ENCODE results near the gene ATP11A.

The ATP11A gene

GRCh38 chr13:112732679-112733078, 42.8 kb downstream of the ATP11A start:
- Histone ChIP-seq H3K4me1 (ENCODE audit: insufficient read depth, low read length) (peaks cover 48% of the 10 kb centered on the region), H3K4me3 (ENCODE audit: low read length) (0 out of 2 replicates have a peak overlapping the region, but pooled peaks have one; percentile 38), H3K9me3 (ENCODE audit: insufficient read depth, low read depth, low read length) (no peaks in the 10 kb centered on the region), H3K27me3 (ENCODE audit: insufficient read depth, low read length) (no peaks in the 10 kb centered on the region), H3K36me3 (ENCODE audit: insufficient read depth, low read depth, low read length) (no peaks in the 10 kb centered on the region), H3K27ac (ENCODE audit: low read length) (no peak overlapping the region), H3K9ac (ENCODE audit: low read depth, low read length) (peak overlapping the region; percentile 54; the same call in 1 of the 2 replicates)

DNA sequence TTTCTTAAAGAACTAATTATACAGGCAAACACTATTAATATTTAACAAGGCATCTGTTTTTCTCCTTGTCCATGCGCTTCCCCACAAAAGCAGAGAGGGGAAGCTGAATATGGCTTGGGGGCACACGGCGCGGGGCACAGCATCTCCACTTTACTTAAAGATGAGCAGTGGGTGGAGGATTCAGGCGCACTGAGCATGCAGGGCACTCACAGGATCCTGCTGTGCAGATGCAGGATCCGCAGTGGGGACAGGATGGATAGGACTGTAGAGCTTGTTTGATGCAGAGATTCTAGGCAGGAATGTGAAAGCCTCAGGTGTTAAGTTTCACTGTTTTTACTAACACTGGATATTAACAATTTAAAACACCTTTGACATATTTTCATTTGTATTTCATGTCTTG, 43.3 kb downstream of the ATP11A start:
- peak overlapping the region; percentile 54; the same call in 1 of the 2 replicates for H3K9ac ChIP-seq (ENCODE audit: low read depth, low read length)
- no peaks in the 10 kb centered on the region for H3K36me3 ChIP-seq (ENCODE audit: insufficient read depth, low read depth, low read length)
- H3K27ac ChIP-seq (ENCODE audit: low read length) = peak overlapping the region; percentile 65
- H3K4me3 ChIP-seq (ENCODE audit: low read length) = peak overlapping the region; percentile 38; the same call in 1 of the 2 replicates
- peaks cover 47% of the 10 kb centered on the region for H3K4me1 ChIP-seq (ENCODE audit: insufficient read depth, low read length)
- H3K27me3 ChIP-seq (ENCODE audit: insufficient read depth, low read length) = no peaks in the 10 kb centered on the region
- H3K9me3 ChIP-seq (ENCODE audit: insufficient read depth, low read depth, low read length) = no peaks in the 10 kb centered on the region

- no peaks in the 10 kb centered on the region for H3K36me3 ChIP-seq (ENCODE audit: insufficient read depth, low read depth, low read length)
- peak overlapping the region; percentile 38; the same call in 1 of the 2 replicates for H3K4me3 ChIP-seq (ENCODE audit: low read length)
- H3K4me1 ChIP-seq (ENCODE audit: insufficient read depth, low read length) = peaks cover 45% of the 10 kb centered on the region
- H3K27ac ChIP-seq (ENCODE audit: low read length) = peak overlapping the region; percentile 65
- peak overlapping the region; percentile 63; the same call in 1 of the 2 replicates for H3K9ac ChIP-seq (ENCODE audit: low read depth, low read length)
- H3K9me3 ChIP-seq (ENCODE audit: insufficient read depth, low read depth, low read length) = no peaks in the 10 kb centered on the region
- no peaks in the 10 kb centered on the region for H3K27me3 ChIP-seq (ENCODE audit: insufficient read depth, low read length)
Measured at GRCh38 chr13:112733661-112734379, 44.0 kb downstream of the ATP11A start.

DNA sequence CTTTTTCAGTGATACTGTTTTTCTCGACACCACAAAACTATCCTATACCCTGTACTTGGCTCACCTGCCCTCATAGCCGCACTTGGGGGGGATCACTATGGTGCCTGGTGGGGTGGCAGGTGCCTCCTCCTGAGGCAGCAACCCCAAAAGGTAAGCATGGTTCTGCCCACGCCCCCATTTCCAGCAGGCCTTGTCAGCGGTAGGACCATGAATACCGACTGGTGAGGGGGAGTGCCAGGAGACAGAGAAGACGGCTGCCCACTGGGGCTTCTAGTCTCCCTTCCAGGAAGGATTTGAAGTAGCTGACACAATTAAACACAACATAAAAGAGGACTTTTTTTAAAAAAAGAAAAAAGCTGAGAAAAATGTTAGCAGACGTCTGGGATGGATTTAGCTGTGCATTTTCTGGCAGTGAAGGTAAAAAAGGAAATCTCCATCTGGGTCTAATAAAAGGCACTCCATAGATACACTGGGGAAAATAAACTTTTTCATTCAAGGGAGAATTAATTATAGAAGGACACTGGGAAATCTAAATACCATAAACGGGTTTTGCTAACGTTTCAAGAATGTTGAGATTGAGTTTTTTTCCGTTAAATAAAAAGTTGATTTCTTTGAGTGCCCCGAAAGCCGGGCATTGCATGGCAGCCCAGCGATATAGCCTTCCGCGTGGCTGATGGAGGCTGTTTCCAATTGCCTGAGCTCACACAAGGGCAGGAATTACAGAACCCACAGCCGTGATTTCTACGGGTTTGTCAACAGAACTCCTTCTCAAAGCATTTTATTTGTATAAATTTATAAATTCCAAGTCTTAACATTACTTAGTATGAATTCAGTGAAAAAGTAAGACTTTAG, 45.1 kb downstream of the ATP11A start:
- H3K27ac ChIP-seq (ENCODE audit: low read length) = peak overlapping the region; percentile 62

GRCh38 chr13:112735791-112736190, 46.0 kb downstream of the ATP11A start:
- Histone ChIP-seq H3K9ac (ENCODE audit: low read depth, low read length) (peak overlapping the region; percentile 59; the same call in 1 of the 2 replicates), H3K27ac (ENCODE audit: low read length) (no peak overlapping the region), H3K36me3 (ENCODE audit: insufficient read depth, low read depth, low read length) (no peaks in the 10 kb centered on the region), H3K4me3 (ENCODE audit: low read length) (peak overlapping the region; percentile 40; the same call in 1 of the 2 replicates), H3K4me1 (ENCODE audit: insufficient read depth, low read length) (peaks cover 43% of the 10 kb centered on the region), H3K9me3 (ENCODE audit: insufficient read depth, low read depth, low read length) (no peaks in the 10 kb centered on the region), H3K27me3 (ENCODE audit: insufficient read depth, low read length) (no peaks in the 10 kb centered on the region)

More for the DNA sequence above, 45.1 kb downstream of the ATP11A start:
- H3K27me3 ChIP-seq (ENCODE audit: insufficient read depth, low read length) = no peaks in the 10 kb centered on the region
- H3K9me3 ChIP-seq (ENCODE audit: insufficient read depth, low read depth, low read length) = no peaks in the 10 kb centered on the region
- peak overlapping the region; percentile 40; the same call in 1 of the 2 replicates for H3K4me3 ChIP-seq (ENCODE audit: low read length)
- H3K36me3 ChIP-seq (ENCODE audit: insufficient read depth, low read depth, low read length) = no peaks in the 10 kb centered on the region
- peaks cover 43% of the 10 kb centered on the region for H3K4me1 ChIP-seq (ENCODE audit: insufficient read depth, low read length)
- peak overlapping the region; percentile 50; the same call in 1 of the 2 replicates for H3K9ac ChIP-seq (ENCODE audit: low read depth, low read length)

DNA sequence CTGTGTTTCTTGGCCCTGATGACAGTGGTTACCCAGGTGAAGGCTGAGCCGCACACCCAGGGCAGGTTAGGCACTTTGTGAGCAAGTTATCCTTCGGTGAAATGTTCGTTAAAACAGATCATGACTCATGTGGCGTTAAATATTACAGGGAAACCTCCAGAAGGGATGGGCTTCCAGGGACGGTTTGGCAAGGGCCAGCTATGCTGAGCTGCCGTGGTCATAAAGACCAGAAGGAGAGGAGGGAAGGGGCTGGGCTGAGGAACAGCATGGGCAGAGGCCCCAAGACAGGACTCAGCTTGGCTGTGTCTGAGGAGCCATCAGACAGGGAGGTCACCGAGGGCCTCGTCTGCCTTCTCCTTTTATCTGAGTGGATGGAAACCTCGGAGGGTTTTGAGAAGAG, 47.5 kb downstream of the ATP11A start:
- Histone ChIP-seq H3K4me1 (ENCODE audit: insufficient read depth, low read length) (peaks cover 41% of the 10 kb centered on the region), H3K9me3 (ENCODE audit: insufficient read depth, low read depth, low read length) (no peaks in the 10 kb centered on the region), H3K27ac (ENCODE audit: low read length) (no peak overlapping the region)

GRCh38 chr13:112738606-112739005, 48.8 kb downstream of the ATP11A start:
- no peak overlapping the region for H3K9ac ChIP-seq (ENCODE audit: low read depth, low read length)
- no peak overlapping the region for H3K27ac ChIP-seq (ENCODE audit: low read length)
- H3K27me3 ChIP-seq (ENCODE audit: insufficient read depth, low read length) = no peaks in the 10 kb centered on the region
- H3K9me3 ChIP-seq (ENCODE audit: insufficient read depth, low read depth, low read length) = no peaks in the 10 kb centered on the region
- H3K4me1 ChIP-seq (ENCODE audit: insufficient read depth, low read length) = peaks cover 45% of the 10 kb centered on the region
- no peak overlapping the region for H3K4me3 ChIP-seq (ENCODE audit: low read length)
- H3K36me3 ChIP-seq (ENCODE audit: insufficient read depth, low read depth, low read length) = no peaks in the 10 kb centered on the region

More for the DNA sequence above, 47.5 kb downstream of the ATP11A start:
- Histone ChIP-seq H3K36me3 (ENCODE audit: insufficient read depth, low read depth, low read length) (no peaks in the 10 kb centered on the region), H3K9ac (ENCODE audit: low read depth, low read length) (no peak overlapping the region), H3K27me3 (ENCODE audit: insufficient read depth, low read length) (no peaks in the 10 kb centered on the region), H3K4me3 (ENCODE audit: low read length) (no peak overlapping the region)

DNA sequence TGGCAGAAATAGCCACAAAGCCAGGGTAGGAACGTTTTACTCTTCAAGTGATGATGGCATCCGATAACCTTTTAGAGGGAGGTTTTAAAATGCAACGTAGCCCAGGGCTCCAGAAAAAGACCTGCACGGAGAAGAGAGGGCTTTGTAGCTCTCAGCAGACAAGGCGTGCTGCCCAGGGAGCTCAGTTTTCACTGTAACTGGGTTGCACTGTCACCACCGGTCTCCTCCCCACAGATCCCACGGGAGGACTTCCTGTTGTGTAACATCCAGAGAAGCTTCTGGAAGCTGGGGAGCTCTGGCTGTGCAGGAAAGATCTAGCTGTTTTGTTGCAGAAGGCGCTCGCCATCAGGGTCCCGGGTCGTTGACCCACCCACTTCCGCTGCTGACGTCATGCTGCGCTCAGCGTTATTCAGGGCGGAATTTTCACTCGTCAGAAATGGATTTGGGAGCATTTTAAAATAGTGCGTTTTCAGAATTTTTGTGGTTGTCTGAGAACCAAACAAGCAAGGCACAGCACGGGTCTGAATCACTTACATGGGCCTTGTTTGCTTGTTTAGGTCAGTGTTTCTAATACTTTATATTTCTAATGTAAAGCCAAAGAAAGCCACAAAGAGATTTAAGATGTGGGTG, 50.8 kb downstream of the ATP11A start:
- H3K36me3 ChIP-seq (ENCODE audit: insufficient read depth, low read depth, low read length) = no peaks in the 10 kb centered on the region
- peak overlapping the region; percentile 37 for H3K27ac ChIP-seq (ENCODE audit: low read length)
- no peak overlapping the region for H3K9ac ChIP-seq (ENCODE audit: low read depth, low read length)
- peaks cover 29% of the 10 kb centered on the region for H3K4me1 ChIP-seq (ENCODE audit: insufficient read depth, low read length)
- H3K4me3 ChIP-seq (ENCODE audit: low read length) = no peak overlapping the region
- H3K27me3 ChIP-seq (ENCODE audit: insufficient read depth, low read length) = no peaks in the 10 kb centered on the region
- H3K9me3 ChIP-seq (ENCODE audit: insufficient read depth, low read depth, low read length) = no peaks in the 10 kb centered on the region

DNA sequence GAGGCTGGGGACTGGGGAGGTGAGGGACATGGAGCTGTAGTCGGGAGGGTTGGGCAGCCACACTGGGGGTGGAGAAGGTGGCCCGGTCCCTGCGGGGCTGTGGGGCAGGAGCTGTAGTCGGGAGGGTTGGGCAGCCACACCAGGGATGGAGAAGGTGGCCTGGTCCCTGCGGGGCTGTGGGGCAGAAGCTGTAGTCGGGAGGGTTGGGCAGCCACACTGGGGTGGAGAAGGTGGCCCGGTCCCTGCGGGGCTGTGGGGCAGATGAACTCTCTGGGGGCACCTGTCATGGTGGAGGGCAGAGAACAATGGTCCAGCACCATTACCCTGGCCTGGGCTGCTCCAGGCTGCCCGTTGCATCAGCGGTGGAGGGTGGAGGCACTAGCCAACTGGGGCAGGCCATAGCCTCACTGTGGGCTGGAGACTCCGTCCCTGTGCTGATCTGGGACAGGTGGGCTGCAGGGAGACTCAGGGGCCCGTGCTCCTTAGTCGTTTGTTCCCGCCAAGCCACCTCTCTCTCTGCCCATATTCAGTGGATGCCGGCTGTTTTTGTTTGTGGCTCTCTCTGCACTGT, 51.4 kb downstream of the ATP11A start:
- H3K27ac ChIP-seq (ENCODE audit: low read length) = no peak overlapping the region
- no peak overlapping the region for H3K9ac ChIP-seq (ENCODE audit: low read depth, low read length)
- H3K4me1 ChIP-seq (ENCODE audit: insufficient read depth, low read length) = peaks cover 23% of the 10 kb centered on the region
- H3K27me3 ChIP-seq (ENCODE audit: insufficient read depth, low read length) = no peaks in the 10 kb centered on the region
- no peak overlapping the region for H3K4me3 ChIP-seq (ENCODE audit: low read length)
- no peaks in the 10 kb centered on the region for H3K9me3 ChIP-seq (ENCODE audit: insufficient read depth, low read depth, low read length)
- no peaks in the 10 kb centered on the region for H3K36me3 ChIP-seq (ENCODE audit: insufficient read depth, low read depth, low read length)

DNA sequence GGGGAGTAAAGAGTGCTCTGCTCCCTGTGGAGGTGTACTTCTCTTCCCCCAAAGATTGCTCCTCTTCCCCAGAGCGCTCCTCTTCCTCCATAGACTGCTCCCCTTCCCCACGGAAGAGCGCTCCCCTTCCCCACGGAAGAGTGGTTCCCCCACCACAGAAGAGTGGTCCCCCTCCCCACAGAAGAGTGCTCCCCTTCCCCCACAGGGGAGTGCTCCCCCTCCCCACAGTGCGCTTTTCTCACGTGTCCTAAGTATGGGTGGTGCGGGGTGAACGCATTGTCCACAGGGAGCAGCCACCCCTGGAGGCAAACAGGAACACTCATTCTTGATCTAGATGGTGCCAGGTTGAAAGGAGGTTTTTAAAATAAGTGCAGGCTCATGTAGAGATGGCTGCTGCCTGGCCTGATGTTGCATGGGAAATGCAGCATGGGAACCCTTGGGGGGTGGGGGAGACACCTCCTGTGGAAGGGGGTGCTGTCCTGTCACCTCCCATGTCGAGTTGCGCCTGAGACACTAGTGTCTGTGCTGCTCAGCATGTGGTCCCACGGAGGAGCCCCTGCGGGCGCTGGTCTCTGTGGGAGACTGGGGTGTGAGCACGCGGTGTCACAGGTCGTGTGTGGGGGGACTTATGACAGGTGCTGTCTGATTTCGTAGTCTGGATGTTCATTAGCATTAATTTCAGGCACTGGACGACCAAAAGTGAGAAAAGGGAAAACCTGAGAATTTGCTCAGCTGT, 52.2 kb downstream of the ATP11A start:
- Histone ChIP-seq H3K9me3 (ENCODE audit: insufficient read depth, low read depth, low read length) (no peaks in the 10 kb centered on the region), H3K4me3 (ENCODE audit: low read length) (no peak overlapping the region), H3K27ac (ENCODE audit: low read length) (no peak overlapping the region), H3K9ac (ENCODE audit: low read depth, low read length) (no peak overlapping the region), H3K4me1 (ENCODE audit: insufficient read depth, low read length) (peaks cover 17% of the 10 kb centered on the region), H3K36me3 (ENCODE audit: insufficient read depth, low read depth, low read length) (no peaks in the 10 kb centered on the region), H3K27me3 (ENCODE audit: insufficient read depth, low read length) (no peaks in the 10 kb centered on the region)
